ENCODE measurements around the gene RTCA.
"Not testable (repeated sequence)": the region's sequence is repeated elsewhere in the genome, so short reads cannot be mapped to it uniquely, and the experiment has no call there.

Gene RTCA

GRCh38 chr1:100230765-100231164, 35.3 kb upstream of the RTCA start:
- DNase-seq (ENCODE audit: low read depth): no peak
- H3K4me3 ChIP-seq (ENCODE audit: low read depth, low read length): no peak overlapping the region
- no peak for TF ChIP-seq CTCF (IDR thresholded peaks at IDR 0.05; ENCODE audit: low read depth, low read length, missing control alignments)

DNA sequence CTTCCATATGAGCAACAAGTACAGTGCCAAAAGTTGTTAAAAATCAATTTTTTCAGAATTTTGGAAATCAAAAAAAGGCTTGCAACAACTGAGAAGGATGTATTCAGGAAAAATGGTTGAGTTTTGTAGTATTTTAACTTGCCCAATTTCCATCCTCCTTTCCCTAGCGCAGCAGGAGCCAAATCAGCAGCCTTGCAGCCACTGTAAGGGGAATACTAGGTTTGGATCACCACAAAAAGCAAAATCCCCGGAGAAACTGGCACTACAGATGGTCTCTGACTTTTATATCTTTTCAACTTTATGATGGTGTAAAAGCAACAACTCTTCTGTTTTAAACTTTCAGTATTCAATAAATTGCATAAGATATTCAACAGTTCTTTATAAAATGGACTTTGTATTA, 34.3 kb upstream of the RTCA start:
- TF ChIP-seq CTCF (IDR thresholded peaks at IDR 0.05; ENCODE audit: low read depth, low read length, missing control alignments): no peak
- H3K4me3 ChIP-seq (ENCODE audit: low read depth, low read length): no peak overlapping the region
- no peak for DNase-seq (ENCODE audit: low read depth)

- no peak for DNase-seq (ENCODE audit: low read depth)
- no peak overlapping the region for H3K4me3 ChIP-seq (ENCODE audit: low read depth, low read length)
- TF ChIP-seq CTCF (IDR thresholded peaks at IDR 0.05; ENCODE audit: low read depth, low read length, missing control alignments): no peak
Measured at GRCh38 chr1:100232156-100232555, 33.9 kb upstream of the RTCA start.

- not testable (repeated sequence) for DNase-seq (ENCODE audit: low read depth); H3K4me3 ChIP-seq (ENCODE audit: low read depth, low read length)
Measured at GRCh38 chr1:100233566-100233965, 32.5 kb upstream of the RTCA start.

DNA sequence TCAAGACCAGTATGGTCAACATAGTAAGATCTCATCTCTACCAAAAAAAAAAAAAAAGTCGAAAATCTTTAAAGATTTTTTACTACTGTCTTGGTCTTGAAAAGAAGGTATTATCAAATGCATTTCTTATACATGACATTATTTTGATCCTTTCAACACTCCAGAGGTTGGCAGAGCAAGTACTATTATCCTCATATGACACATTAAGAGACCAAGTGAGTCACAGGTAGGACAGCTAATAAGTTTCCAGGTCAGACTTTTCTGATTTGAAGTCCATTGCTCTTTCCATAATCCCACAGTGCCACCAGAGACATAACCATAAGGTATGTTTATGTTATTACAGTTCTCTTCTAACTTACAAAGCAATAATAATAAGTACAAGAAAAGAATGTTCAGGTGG, 31.6 kb upstream of the RTCA start:
- no peak for DNase-seq (ENCODE audit: low read depth)
- no peak for TF ChIP-seq CTCF (IDR thresholded peaks at IDR 0.05; ENCODE audit: low read depth, low read length, missing control alignments)
- no peak overlapping the region for H3K4me3 ChIP-seq (ENCODE audit: low read depth, low read length)

- no peak for DNase-seq (ENCODE audit: low read depth)
- H3K4me3 ChIP-seq (ENCODE audit: low read depth, low read length): no peak overlapping the region
- no peak for TF ChIP-seq CTCF (IDR thresholded peaks at IDR 0.05; ENCODE audit: low read depth, low read length, missing control alignments)
Measured at GRCh38 chr1:100237091-100237490, 28.9 kb upstream of the RTCA start.

GRCh38 chr1:100239961-100240360, 26.1 kb upstream of the RTCA start:
- no peak overlapping the region for H3K4me3 ChIP-seq (ENCODE audit: low read depth, low read length)
- no peak for TF ChIP-seq CTCF (IDR thresholded peaks at IDR 0.05; ENCODE audit: low read depth, low read length, missing control alignments)
- no peak for DNase-seq (ENCODE audit: low read depth)

DNA sequence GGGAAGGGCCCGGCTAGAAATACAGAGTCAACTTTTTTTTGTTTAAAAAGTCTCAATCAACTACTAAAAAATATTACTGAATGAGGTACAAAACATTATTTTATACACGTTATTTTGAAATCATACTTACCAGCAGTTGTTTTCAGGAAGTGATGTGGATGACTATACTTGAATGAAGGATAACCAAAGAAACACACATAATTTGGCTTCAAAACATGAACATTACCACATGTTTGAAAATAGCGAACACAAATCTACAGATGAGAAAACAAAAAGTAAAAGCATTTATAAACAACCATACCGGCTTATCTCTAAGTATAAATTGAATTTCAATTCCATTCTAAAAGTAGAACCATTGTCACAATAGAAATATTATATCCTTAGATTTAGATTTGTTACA, 25.4 kb upstream of the RTCA start:
- no peak for DNase-seq (ENCODE audit: low read depth)
- TF ChIP-seq CTCF (IDR thresholded peaks at IDR 0.05; ENCODE audit: low read depth, low read length, missing control alignments): no peak

More for the DNA sequence above, 25.4 kb upstream of the RTCA start:
- no peak overlapping the region for H3K4me3 ChIP-seq (ENCODE audit: low read depth, low read length)
